Measurements from ENCODE around the gene TRIM41.

Gene TRIM41

GRCh38 chr5:181184845-181185216 lies 38.2 kb upstream of the TRIM41 start:
- in situ Hi-C loops (cut with MboI; ENCODE audit: low sequenced_read_pairs, unreplicated experiment) = no loop called here
- no peak for TF ChIP-seq CTCF (IDR thresholded peaks at IDR 0.05; ENCODE audit: borderline replicate concordance, control extremely low read depth, extremely low read depth, insufficient read depth, missing control alignments)
- no peak for DNase-seq (ENCODE audit: low spot score)

- in situ Hi-C loops (cut with MboI; ENCODE audit: low sequenced_read_pairs, unreplicated experiment) = no loop called here
- no peak for DNase-seq (ENCODE audit: low spot score)
- no peak for TF ChIP-seq CTCF (IDR thresholded peaks at IDR 0.05; ENCODE audit: borderline replicate concordance, control extremely low read depth, extremely low read depth, insufficient read depth, missing control alignments)
Observed at GRCh38 chr5:181185560-181185959, 37.5 kb upstream of the TRIM41 start.

GRCh38 chr5:181186022-181186421 lies 37.1 kb upstream of the TRIM41 start:
- no peak for TF ChIP-seq CTCF (IDR thresholded peaks at IDR 0.05; ENCODE audit: borderline replicate concordance, control extremely low read depth, extremely low read depth, insufficient read depth, missing control alignments)
- in situ Hi-C loops (cut with MboI; ENCODE audit: low sequenced_read_pairs, unreplicated experiment) = no loop called here
- DNase-seq (ENCODE audit: low spot score) = no peak

GRCh38 chr5:181186986-181187499 lies 36.0 kb upstream of the TRIM41 start:
- no peak for TF ChIP-seq CTCF (IDR thresholded peaks at IDR 0.05; ENCODE audit: borderline replicate concordance, control extremely low read depth, extremely low read depth, insufficient read depth, missing control alignments)
- no peak for DNase-seq (ENCODE audit: low spot score)
- in situ Hi-C loops (cut with MboI; ENCODE audit: low sequenced_read_pairs, unreplicated experiment) = no loop called here

- in situ Hi-C loops (cut with MboI; ENCODE audit: low sequenced_read_pairs, unreplicated experiment) = no loop called here
- DNase-seq (ENCODE audit: low spot score) = no peak
- no peak for TF ChIP-seq CTCF (IDR thresholded peaks at IDR 0.05; ENCODE audit: borderline replicate concordance, control extremely low read depth, extremely low read depth, insufficient read depth, missing control alignments)
Observed at GRCh38 chr5:181187500-181188213, 35.4 kb upstream of the TRIM41 start.

GRCh38 chr5:181188700-181189362 lies 34.2 kb upstream of the TRIM41 start:
- DNase-seq (ENCODE audit: low spot score) = peak; percentile 58
- in situ Hi-C loops (cut with MboI; ENCODE audit: low sequenced_read_pairs, unreplicated experiment) = no loop called here
- TF ChIP-seq CTCF (IDR thresholded peaks at IDR 0.05; ENCODE audit: borderline replicate concordance, control extremely low read depth, extremely low read depth, insufficient read depth, missing control alignments) = no peak
